A549 treated with GW870086 at 1 μM for 4 hours (cell line): ENCODE results near the gene PSME1. TPM values are rescaled to one million over a fixed set of nuclear protein-coding genes. Genes with fewer than 3 reads are reported as not detected.

Source experiments
- total RNA-seq: library from RNA; stranded (reverse); fragments of 200-300 nt; extraction: Qiagen RNA extraction; gene quantifications from 5 replicates; pipeline ENCODE4 v1.2.3, GENCODE V29; 2022; ENCODE audit warnings: low read depth

Gene PSME1
- 157 to 192 TPM (median 167 TPM) in 5 replicates for total RNA-seq

GRCh38 chr14:24135834-24136683, at the start of gene PSME1:
PSME1 (plus strand) TSS chr14:24136194; CDS start chr14:24136263, 69 bp downstream.

GRCh38 chr14:24093901-24094840, 41.8 kb upstream of the PSME1 start, which contains the start of gene PCK2:
PCK2 (plus strand) TSS chr14:24094311; CDS start chr14:24094406, 95 bp downstream.

DNA sequence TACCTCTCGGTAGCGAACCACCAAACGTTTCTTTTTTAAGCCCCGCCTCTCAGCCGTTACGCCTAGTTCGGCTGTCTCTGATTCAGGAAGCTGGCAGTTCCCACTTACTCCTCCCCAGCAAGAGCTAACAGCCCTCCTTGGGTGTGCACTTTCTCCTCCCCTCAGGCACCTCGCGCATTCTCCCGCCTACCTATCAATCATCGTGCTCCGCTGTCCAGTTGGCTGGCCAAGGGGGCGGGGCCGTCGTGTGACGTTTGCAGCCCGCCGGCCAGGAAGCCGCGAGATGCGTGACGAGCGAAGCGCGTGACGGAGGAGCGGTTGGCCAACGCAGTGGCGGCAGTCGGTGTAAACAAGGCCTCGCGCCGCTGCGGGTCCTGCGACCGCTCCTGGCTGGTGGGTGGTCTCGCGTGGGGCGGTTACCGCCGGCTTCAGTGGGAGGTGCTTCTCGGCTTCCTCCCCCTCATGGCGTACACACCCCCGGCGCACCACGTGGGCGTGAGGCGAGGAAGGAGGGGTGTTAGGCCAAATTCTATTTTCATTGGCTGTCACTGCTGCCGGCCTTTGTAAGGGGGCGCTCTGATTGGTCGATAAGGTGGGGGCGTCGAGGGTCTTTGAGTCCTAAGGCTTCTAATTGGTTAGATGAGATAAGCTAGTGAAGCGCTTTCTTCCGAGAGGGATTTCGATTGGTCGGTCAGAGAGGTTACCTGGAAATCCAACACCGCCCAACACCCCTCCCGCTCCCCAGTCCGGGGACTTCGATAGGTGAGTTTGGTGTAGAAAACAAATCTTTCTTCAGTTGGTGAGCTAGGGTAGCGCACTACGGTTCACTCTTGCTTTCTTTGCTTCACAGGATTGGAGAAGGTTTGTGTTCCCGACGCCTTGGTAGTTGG, 21.2 kb upstream of the PSME1 start, which contains the start of the genes DCAF11 and NRL:
Gene DCAF11 (plus strand): TSS at position 246 of the 890 bp plus-strand sequence. CDS start 818 bp downstream, outside the sequence.
Gene NRL (minus strand): TSS at position 418 of the 890 bp plus-strand sequence. CDS start 32,101 bp downstream, outside the sequence.

GRCh38 chr14:24130380-24130716, 5.6 kb upstream of the PSME1 start, which contains the start of gene FITM1:
FITM1 (plus strand) TSS chr14:24130659; CDS start chr14:24131564, 905 bp downstream.

GRCh38 chr14:24141097-24141880, 5.3 kb downstream of the PSME1 start, which contains the start of gene EMC9:
EMC9 (minus strand) TSS chr14:24141591; CDS start chr14:24141304, 287 bp downstream.

GRCh38 chr14:24146453-24146977, 10.5 kb downstream of the PSME1 start, which contains the start of gene PSME2:
PSME2 (minus strand) TSS chr14:24146610; CDS start chr14:24146581, 29 bp downstream.

GRCh38 chr14:24146978-24147760, 11.2 kb downstream of the PSME1 start, which contains the start of gene RNF31:
RNF31 (plus strand) TSS chr14:24147498; CDS start chr14:24147699, 201 bp downstream.

DNA sequence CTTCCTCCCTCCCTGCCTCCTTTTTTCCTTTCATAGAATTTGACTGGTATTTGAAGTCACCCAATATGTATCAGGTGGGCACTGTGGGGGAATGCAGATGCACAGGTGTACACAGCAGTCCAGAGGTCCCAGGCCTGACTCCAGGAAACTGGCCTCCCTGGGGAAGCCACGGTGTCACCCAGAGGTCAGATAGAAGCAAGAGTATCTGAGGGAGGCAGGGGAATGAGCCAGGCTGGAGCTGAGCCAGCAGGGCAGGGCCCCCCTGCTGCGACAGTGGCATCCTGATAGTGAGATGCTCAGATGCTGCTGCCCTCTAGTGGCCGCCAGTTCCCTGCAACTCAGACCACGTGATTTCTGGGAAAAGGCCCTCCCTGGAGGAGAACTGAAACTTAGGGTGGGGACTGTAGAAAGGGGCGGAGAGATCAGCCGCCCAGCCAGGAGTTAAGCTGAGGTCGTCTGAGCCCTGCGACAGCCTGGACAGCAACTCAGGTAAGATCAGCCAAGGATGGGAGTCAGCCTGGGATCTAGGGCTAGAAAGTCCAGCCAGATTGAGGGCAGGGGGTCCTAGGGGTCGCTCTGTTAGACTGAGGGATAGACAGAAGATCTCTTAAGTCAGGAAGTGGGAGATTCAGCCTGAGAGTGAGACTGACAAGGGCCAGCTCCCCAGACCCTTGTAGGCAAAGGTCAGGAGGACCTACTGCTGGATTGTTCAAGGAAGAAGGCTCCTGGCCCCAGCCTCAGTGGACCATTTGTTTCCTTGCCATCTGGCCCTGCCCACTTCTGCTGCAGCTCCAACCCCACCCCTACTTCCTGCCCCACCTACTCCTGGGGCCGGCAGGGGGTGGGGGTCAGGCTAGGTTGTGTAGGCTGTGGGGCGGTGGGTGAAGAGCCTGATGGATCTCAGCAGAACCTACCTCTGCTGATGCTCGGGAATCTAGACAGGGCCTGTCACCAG, 25.1 kb downstream of the PSME1 start, which contains the start of gene IRF9:
Gene IRF9 (plus strand): TSS at position 416 of the 955 bp plus-strand sequence. CDS start 880 bp downstream, outside the sequence.

DNA sequence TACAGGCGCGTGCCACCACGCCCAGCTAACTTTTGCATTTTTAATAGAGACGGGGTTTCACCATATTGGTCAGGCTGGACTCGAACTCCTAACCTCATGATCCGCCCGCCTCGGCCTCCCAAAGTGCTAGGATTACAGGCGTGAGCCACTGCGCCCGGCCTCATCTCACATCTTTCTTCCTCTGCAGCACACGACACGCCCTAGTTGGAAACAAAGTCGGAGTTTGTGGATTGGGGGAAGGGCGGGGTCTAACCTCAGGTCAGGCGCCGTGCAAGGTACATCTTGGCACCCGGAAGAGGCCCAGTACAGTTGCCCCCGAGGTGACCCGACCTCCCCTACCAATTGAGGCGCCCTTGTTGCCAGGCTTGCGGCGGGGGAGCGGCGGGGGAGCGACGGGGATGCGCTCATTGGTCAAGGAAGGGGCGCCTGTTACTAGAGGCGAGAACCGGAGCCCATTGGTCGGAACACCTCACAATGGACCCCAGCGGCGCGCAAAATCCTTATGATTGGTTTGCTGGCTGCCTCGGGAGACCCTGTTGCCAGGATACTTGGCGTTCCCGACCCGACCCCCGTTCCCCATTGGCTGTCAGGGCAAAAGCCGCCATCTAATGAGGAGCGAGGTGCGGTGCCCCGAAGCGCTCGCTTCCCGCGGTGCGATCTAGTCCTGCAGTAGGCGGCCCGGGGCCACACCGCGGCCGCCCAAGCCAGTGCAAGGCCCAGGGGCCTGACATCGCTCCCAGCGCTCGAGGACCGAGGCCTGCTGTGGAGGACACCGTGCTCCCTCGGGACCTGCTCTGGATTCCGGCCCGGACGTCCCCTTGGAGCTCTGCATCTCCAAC, 35.6 kb downstream of the PSME1 start, which contains the start of gene REC8:
Gene REC8 (plus strand): TSS at position 659 of the 839 bp plus-strand sequence. CDS start 473 bp downstream, outside the sequence.

Other genes starting within 250 kb of the PSME1 start
- gene DHRS4, start 182.4 kb upstream of the PSME1 start, total RNA-seq = 43.5 to 48.5 TPM (median 45.9 TPM) in 5 replicates
- gene DHRS4L2, start 147.3 kb upstream of the PSME1 start, total RNA-seq = 21.5 to 34.0 TPM (median 29.9 TPM) in 5 replicates
- 0.33 to 0.75 TPM (median 0.61 TPM) in 5 replicates for gene CARMIL3, start 84.2 kb upstream of the PSME1 start, total RNA-seq
- gene CPNE6, start 64.6 kb upstream of the PSME1 start, total RNA-seq = 0.06 to 0.16 TPM (median 0.15 TPM) in 3 of 5 replicates, not detected in the others
- 18.0 to 23.5 TPM (median 19.5 TPM) in 5 replicates for gene PCK2, start 41.9 kb upstream of the PSME1 start, total RNA-seq
- gene DCAF11, start 21.4 kb upstream of the PSME1 start, total RNA-seq = 19.4 to 22.8 TPM (median 20.8 TPM) in 5 replicates
- 0.75 to 1.1 TPM (median 1.0 TPM) in 5 replicates for gene NRL, start 21.2 kb upstream of the PSME1 start, total RNA-seq
- gene FITM1, start 5.5 kb upstream of the PSME1 start, total RNA-seq = 0.17 TPM in 2 of 5 replicates, not detected in the others
- 47.8 to 65.7 TPM (median 59.1 TPM) in 5 replicates for gene EMC9, start 5.4 kb downstream of the PSME1 start, total RNA-seq
- 161 to 196 TPM (median 170 TPM) in 5 replicates for gene PSME2, start 10.4 kb downstream of the PSME1 start, total RNA-seq
- gene RNF31, start 11.3 kb downstream of the PSME1 start, total RNA-seq = 20.9 to 32.8 TPM (median 29.5 TPM) in 5 replicates
- 15.3 to 20.5 TPM (median 18.1 TPM) in 5 replicates for gene IRF9, start 25.1 kb downstream of the PSME1 start, total RNA-seq
- 3.5 to 5.5 TPM (median 5.2 TPM) in 5 replicates for gene REC8, start 35.9 kb downstream of the PSME1 start, total RNA-seq
- 71.7 to 83.4 TPM (median 76.3 TPM) in 5 replicates for gene IPO4, start 52.6 kb downstream of the PSME1 start, total RNA-seq
- 63.4 to 67.1 TPM (median 65.5 TPM) in 5 replicates for gene TM9SF1, start 59.2 kb downstream of the PSME1 start, total RNA-seq
- not detected in 5 replicates for gene TSSK4, start 69.5 kb downstream of the PSME1 start, total RNA-seq
- 76.1 to 96.4 TPM (median 81.8 TPM) in 5 replicates for gene CHMP4A, start 77.3 kb downstream of the PSME1 start, total RNA-seq
- 28.4 to 32.8 TPM (median 30.6 TPM) in 5 replicates for gene MDP1, start 79.9 kb downstream of the PSME1 start, total RNA-seq
- gene NEDD8, start 96.2 kb downstream of the PSME1 start, total RNA-seq = 438 to 493 TPM (median 454 TPM) in 5 replicates
- 55.3 to 62.7 TPM (median 61.5 TPM) in 5 replicates for gene GMPR2, start 96.7 kb downstream of the PSME1 start, total RNA-seq
- 31.8 to 38.3 TPM (median 37.1 TPM) in 5 replicates for gene TINF2, start 106.4 kb downstream of the PSME1 start, total RNA-seq
- gene TGM1, start 127.0 kb downstream of the PSME1 start, total RNA-seq = 0.81 to 1.5 TPM (median 1.2 TPM) in 5 replicates
- 16.1 to 17.8 TPM (median 17.2 TPM) in 5 replicates for gene RABGGTA, start 135.4 kb downstream of the PSME1 start, total RNA-seq
- 8.1 to 13.1 TPM (median 10.3 TPM) in 5 replicates for gene DHRS1, start 163.6 kb downstream of the PSME1 start, total RNA-seq
- gene NOP9, start 163.7 kb downstream of the PSME1 start, total RNA-seq = 14.8 to 17.6 TPM (median 16.2 TPM) in 5 replicates
- 0.17 to 0.72 TPM (median 0.19 TPM) in 5 replicates for gene CIDEB, start 171.8 kb downstream of the PSME1 start, total RNA-seq
- 2.8 to 5.1 TPM (median 4.4 TPM) in 5 replicates for gene LTB4R2, start 173.9 kb downstream of the PSME1 start, total RNA-seq
- 3.9 to 6.3 TPM (median 5.2 TPM) in 5 replicates for gene LTB4R, start 175.3 kb downstream of the PSME1 start, total RNA-seq
- gene ADCY4, start 198.9 kb downstream of the PSME1 start, total RNA-seq = not detected in 5 replicates
- not detected in 5 replicates for gene RIPK3, start 203.8 kb downstream of the PSME1 start, total RNA-seq
- 0.06 to 0.47 TPM (median 0.31 TPM) in 3 of 5 replicates, not detected in the others for gene NFATC4, start 232.0 kb downstream of the PSME1 start, total RNA-seq